Nephron (organoid): ENCODE measurements around the gene ARID1B.

ENCODE experiments used
- H3K27ac Mint-ChIP-seq, 3 experiments: 2 replicates each; pipeline ENCODE4 v1.8.0; 2020; ENCODE audit warnings: mixed read lengths in 3 of 3, mild to moderate bottlenecking in 2 of 3, moderate library complexity in 1 of 3
- H3K27me3 Mint-ChIP-seq: 2 replicates; pipeline ENCODE4 v1.8.0; 2021; ENCODE audit warnings: low read depth, mild to moderate bottlenecking, moderate library complexity, mixed read lengths
- H3K36me3 Mint-ChIP-seq: 2 replicates; pipeline ENCODE4 v1.8.0; 2020; ENCODE audit warnings: low read depth, mixed read lengths
- H3K4me1 Mint-ChIP-seq: 2 replicates; pipeline ENCODE4 v1.8.0; 2020; ENCODE audit warnings: mixed read lengths
- H3K4me3 Mint-ChIP-seq, 3 experiments: 2 replicates each; pipeline ENCODE4 v1.8.0; 2020; ENCODE audit warnings: mild to moderate bottlenecking in 3 of 3, mixed read lengths in 3 of 3, moderate library complexity in 2 of 3
- H3K9me3 Mint-ChIP-seq: 2 replicates; pipeline ENCODE4 v1.8.0; 2020; ENCODE audit warnings: mixed read lengths
- CTCF ChIP-seq, 3 experiments: fragments of 200-600 bp; sonication (generic); IDR thresholded peaks; one replicate each; pipeline ENCODE4 v1.5.0; 2021; ENCODE audit warnings: antibody characterized with exemption in 3 of 3; ENCODE audit not compliant: unreplicated experiment in 3 of 3

Gene ARID1B

GRCh38 chr6:157033428-157034140, 256.4 kb downstream of the ARID1B start:
- H3K27me3 Mint-ChIP-seq = no peaks in the 10 kb centered on the region

GRCh38 chr6:157034436-157035230, 257.5 kb downstream of the ARID1B start:
- H3K27ac Mint-ChIP-seq = peak overlapping the region in 1 of 3 experiments; percentile 44
- H3K4me1 Mint-ChIP-seq = peaks cover 8% of the 10 kb centered on the region
- H3K36me3 Mint-ChIP-seq = no peaks in the 10 kb centered on the region
- no peaks in the 10 kb centered on the region for H3K9me3 Mint-ChIP-seq
- no peaks in the 10 kb centered on the region for H3K27me3 Mint-ChIP-seq
- H3K4me3 Mint-ChIP-seq = peak overlapping the region in 1 of 3 experiments; percentile 37
- TF ChIP-seq CTCF (IDR thresholded peaks at IDR 0.05; ENCODE audit: unreplicated experiment in 3 of 3) = peak; percentile 61 to 71 (median 63)

More at GRCh38 chr6:157033428-157034140, 256.4 kb downstream of the ARID1B start:
- Mint-ChIP-seq H3K27ac (peak overlapping the region in 2 of 3 experiments; percentile 58 to 80), H3K36me3 (peaks cover 4% of the 10 kb centered on the region), H3K9me3 (no peaks in the 10 kb centered on the region), H3K4me3 (peak overlapping the region in 2 of 3 experiments; percentile 75 to 76), H3K4me1 (peaks cover 8% of the 10 kb centered on the region)
- no peak for TF ChIP-seq CTCF (IDR thresholded peaks at IDR 0.05; ENCODE audit: unreplicated experiment in 3 of 3)

GRCh38 chr6:157035546-157035945, 258.4 kb downstream of the ARID1B start:
- no peak overlapping the region for H3K27ac Mint-ChIP-seq

GRCh38 chr6:157036245-157036711, 259.1 kb downstream of the ARID1B start:
- no peak for TF ChIP-seq CTCF (IDR thresholded peaks at IDR 0.05; ENCODE audit: unreplicated experiment in 3 of 3)
- Mint-ChIP-seq H3K27me3 (no peaks in the 10 kb centered on the region), H3K27ac (no peak overlapping the region), H3K4me1 (peaks cover 8% of the 10 kb centered on the region), H3K9me3 (no peaks in the 10 kb centered on the region), H3K36me3 (peaks cover 5% of the 10 kb centered on the region), H3K4me3 (no peak overlapping the region)

More at GRCh38 chr6:157035546-157035945, 258.4 kb downstream of the ARID1B start:
- H3K9me3 Mint-ChIP-seq = no peaks in the 10 kb centered on the region
- H3K4me1 Mint-ChIP-seq = peaks cover 8% of the 10 kb centered on the region
- no peak overlapping the region for H3K4me3 Mint-ChIP-seq
- TF ChIP-seq CTCF (IDR thresholded peaks at IDR 0.05; ENCODE audit: unreplicated experiment in 3 of 3) = no peak
- H3K36me3 Mint-ChIP-seq = peaks cover 5% of the 10 kb centered on the region
- H3K27me3 Mint-ChIP-seq = no peaks in the 10 kb centered on the region

GRCh38 chr6:157037165-157037564, 260.0 kb downstream of the ARID1B start:
- no peak overlapping the region for H3K27ac Mint-ChIP-seq
- TF ChIP-seq CTCF (IDR thresholded peaks at IDR 0.05; ENCODE audit: unreplicated experiment in 3 of 3) = no peak
- H3K27me3 Mint-ChIP-seq = no peaks in the 10 kb centered on the region
- peaks cover 11% of the 10 kb centered on the region for H3K36me3 Mint-ChIP-seq
- no peak overlapping the region for H3K4me3 Mint-ChIP-seq
- H3K9me3 Mint-ChIP-seq = no peaks in the 10 kb centered on the region
- H3K4me1 Mint-ChIP-seq = peaks cover 8% of the 10 kb centered on the region
